Superior temporal gyrus (tissue), 1 donor: ENCODE measurements around the gene HID1.
"Not testable (repeated sequence)": the region's sequence is repeated elsewhere in the genome, so short reads cannot be mapped to it uniquely, and the experiment has no call there.

Source experiments
- DNase-seq: peaks from one replicate; pipeline ENCODE4 v3.0.0-alpha.2; 2016; ENCODE audit errors: extremely low spot score

Gene HID1

DNA sequence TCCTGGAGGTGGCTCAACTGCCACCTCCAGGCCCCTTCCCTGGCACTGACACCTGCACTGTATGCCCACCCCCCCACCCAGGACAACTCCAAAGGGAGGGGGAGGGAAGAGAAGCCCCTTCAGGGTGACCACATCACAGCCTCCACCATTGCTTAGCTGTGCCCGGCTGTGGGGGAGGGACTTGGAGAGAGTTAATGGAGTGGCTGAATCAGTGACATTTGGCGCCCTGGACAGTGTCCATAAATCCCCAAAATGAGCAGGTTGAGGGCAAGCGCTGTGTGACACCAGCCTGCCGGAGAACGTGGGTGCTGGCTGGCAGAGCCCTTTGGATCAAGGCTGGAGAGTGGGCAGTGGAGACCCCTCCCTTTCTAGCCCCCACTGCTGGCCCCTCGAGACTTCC lies 50.4 kb downstream of the HID1 start:
- DNase-seq: no peak

- DNase-seq: no peak
These were observed 50.8 kb downstream of the HID1 start for GRCh38 chr17:74921769-74922168.

GRCh38 chr17:74921026-74921681 lies 51.4 kb downstream of the HID1 start:
- DNase-seq: no peak

DNA sequence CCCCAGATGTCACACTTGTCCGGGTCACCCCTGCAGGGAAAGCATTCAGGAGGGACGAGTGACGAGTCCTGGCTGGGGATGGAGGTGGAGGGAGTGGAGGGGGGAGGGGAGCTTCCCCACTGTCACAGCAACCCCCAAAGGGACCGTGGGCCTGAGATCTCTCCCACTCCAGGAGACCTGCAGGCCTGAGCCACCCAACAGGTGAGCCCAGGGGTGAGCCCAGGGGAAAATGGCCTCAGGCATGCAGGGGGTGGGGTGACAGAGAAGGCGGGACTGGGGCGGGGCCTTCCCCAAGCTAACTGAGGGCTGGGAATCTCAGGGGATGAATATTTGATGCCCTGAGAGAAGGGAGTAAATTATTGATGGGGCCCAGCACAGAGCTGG lies 51.9 kb downstream of the HID1 start:
- DNase-seq: no peak

DNA sequence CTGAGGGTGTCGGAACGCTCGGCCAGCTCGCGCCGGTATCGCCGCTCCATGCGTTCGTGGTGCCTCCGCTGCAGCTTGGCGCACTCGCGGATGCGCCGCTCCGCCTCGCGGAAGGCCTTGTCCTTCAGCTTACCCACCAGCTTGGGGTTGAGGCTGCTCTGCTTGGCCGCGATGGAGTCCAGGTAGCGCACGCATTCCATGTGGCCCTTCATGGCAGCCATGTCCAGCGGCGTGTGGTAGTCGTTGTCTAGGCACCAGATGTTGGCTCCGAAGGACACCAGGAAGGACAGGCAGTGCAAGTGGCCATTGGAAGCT lies 52.3 kb downstream of the HID1 start:
- DNase-seq: no peak

DNA sequence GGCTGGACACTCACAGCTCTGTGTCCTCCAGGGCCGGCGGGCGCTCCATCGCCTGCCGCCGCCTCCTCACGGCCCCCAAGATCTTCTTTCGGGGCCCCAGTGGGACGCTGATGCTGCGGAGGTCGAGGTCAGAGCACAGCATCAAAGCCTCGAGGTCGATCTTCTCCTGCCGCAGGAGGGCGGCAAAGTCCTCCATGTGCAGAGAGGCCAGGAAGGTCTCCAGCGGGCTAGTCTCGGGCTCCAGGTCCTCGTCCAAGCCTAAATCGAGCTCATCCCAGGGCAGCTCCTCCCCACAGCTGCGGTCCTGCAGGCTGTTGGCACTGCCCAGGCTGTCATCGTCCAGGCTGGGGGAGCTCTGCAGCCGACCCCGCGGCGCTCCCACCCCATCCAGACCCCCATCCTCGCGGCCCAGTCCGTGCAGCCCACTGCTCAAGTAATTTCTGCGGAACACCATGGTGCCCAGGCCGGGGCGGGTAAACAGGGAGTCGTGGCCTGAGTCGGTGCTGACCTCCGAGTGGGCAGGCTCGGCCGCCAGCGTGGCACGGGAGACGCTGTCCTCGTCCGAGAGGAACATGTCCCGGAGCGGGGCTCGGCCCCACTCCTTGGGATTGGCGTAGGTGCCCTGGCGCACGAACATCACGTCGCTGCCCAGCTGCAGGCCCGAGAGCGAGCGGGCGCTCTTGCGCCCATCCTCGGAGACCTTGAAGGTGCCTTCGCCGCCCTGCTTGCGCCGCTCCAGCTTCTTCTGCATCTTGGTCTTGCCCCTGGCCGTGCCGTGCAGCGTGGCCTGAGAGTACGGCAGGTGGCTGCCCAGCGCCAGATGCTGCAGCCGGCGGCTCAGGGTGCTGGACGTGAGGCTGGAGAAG lies 52.9 kb downstream of the HID1 start:
- no peak for DNase-seq

GRCh38 chr17:74918906-74919305 lies 53.7 kb downstream of the HID1 start:
- DNase-seq: no peak

DNA sequence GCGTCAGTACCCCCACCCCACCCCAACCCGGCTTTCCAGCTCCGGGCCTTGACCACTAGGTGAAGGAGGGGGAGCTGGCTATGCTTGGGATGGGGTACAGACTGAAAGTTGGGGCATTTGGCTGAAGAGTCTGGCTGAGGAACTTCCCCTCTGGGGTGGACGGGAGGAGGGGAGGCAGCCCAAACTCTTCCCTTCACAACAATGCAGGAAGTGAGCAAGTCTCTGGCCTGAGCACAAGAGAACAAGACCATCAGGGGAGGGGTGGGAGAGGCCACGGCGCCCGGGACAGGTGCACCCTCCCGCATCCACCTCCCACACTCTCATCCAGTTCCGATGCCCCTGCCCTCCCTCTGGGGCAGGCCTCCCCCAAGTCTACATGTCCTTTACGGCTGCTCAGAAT lies 55.1 kb downstream of the HID1 start:
- DNase-seq: no peak

GRCh38 chr17:74916851-74917199 lies 55.7 kb downstream of the HID1 start:
- DNase-seq: no peak

- no peak for DNase-seq
These were observed 56.3 kb downstream of the HID1 start for GRCh38 chr17:74916136-74916850.

DNA sequence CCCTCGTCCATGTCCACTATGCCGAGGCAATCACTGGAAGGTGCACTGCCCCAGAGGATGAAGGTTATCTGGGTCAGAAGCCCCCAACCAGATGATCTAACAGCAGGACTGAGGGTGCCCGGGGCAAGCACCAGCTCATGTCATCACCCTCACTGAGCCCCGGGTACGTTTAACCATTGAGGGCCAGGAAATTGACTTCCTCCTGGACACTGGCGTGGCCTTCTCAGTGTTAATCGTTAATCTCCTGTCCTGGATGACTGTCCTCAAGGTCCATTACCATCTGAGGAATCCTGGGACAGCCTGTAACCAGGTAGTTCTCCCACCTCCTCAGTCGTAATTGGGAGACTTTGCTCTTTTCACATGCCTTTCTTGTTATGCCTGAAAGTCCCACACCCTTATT lies 61.1 kb downstream of the HID1 start:
- DNase-seq: not testable (repeated sequence)

DNA sequence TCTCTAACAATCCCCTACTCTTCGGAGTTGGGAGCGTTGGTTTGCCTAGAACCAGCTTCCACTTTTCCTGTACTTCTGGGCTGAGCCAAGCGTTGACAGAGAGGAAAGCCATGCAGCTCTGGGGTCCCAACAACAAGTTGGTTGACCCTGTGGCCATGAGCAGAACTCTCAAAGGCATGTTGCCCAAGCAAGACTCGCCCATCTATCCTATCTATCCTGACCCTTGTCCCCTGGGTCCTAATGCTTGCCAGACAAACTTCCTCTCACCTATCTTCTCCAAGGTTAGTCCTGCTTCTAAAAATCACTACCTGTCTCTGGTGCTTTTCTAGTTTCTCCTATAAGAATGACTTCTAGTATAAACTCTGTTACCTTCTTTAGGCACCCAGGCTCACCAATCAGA lies 63.5 kb downstream of the HID1 start:
- DNase-seq: not testable (repeated sequence)

GRCh38 chr17:74907012-74907411 lies 65.5 kb downstream of the HID1 start:
- no peak for DNase-seq

GRCh38 chr17:74906214-74906793 lies 66.3 kb downstream of the HID1 start:
- DNase-seq: not testable (repeated sequence)

GRCh38 chr17:74904687-74905409 lies 67.7 kb downstream of the HID1 start:
- no peak for DNase-seq

- DNase-seq: no peak
These were observed 68.9 kb downstream of the HID1 start for GRCh38 chr17:74903671-74904070.

GRCh38 chr17:74903034-74903433 lies 69.5 kb downstream of the HID1 start:
- DNase-seq: no peak

DNA sequence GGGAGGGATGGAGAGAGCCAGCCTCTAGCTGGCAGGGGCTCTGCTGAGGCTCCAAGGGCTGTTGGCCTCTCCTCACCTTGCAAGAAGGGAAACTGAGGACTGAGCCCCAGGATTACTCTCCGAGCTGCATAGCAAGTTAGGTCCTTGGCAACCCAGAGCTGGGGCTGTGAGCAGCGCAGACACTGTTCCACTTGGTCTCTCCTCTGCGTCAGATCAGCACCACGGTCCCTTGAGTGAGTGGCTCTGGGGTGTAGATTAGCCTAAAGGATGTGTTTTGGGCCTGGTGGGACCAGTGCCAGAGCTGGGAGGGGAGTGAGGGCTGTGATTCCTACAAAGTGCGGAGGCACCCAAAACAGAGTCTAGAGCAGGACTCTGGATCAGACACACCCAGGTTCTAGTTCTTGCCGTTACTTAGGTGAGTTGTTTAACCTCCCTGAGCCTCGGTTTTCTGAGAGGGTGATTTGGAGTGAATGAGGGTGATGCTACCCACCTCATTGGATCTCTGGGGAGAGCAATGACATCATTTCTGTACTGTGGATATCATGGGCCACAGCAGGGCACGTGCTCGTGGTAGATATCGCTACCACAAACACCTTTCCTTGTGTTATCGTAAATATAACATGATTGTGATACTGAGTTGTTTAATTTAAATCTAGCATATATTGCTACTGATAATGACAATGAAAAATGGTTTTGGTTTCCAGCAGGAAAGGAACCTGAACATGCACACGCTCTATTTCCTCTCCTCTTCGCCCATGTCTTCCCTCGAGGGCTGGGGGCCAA lies 71.0 kb downstream of the HID1 start:
- no peak for DNase-seq
